NK-92 (cell line): ENCODE results near the gene SLC17A8.

Experiments
- DNase-seq: peaks from one replicate; lab custom pipeline; 2025; ENCODE audit not compliant: unreplicated experiment; lab: John Stamatoyannopoulos, UW

Gene SLC17A8

GRCh38 chr12:100468126-100468525 lies 111.3 kb downstream of the SLC17A8 start:
- DNase-seq: no peak
